Glutamatergic neuron (in vitro differentiated cells): ENCODE measurements around the gene FZD2. TPM values are rescaled to one million over a fixed set of nuclear protein-coding genes. Genes with fewer than 3 reads are reported as not detected.

Experiments used
- DNase-seq: peaks from one replicate; pipeline ENCODE4 v3.0.0; 2022
- H3K27ac Mint-ChIP-seq: one replicate; pipeline ENCODE4 v1.8.0; 2020; ENCODE audit warnings: mild to moderate bottlenecking, mixed read lengths, inconsistent platforms; ENCODE audit not compliant: unreplicated experiment
- H3K27me3 Mint-ChIP-seq: one replicate; pipeline ENCODE4 v1.8.0; 2020; ENCODE audit warnings: mild to moderate bottlenecking, moderate library complexity, mixed read lengths, inconsistent platforms; ENCODE audit not compliant: unreplicated experiment
- H3K36me3 Mint-ChIP-seq: one replicate; pipeline ENCODE4 v1.8.0; 2020; ENCODE audit warnings: mild to moderate bottlenecking, mixed read lengths, inconsistent platforms; ENCODE audit not compliant: unreplicated experiment
- H3K4me1 Mint-ChIP-seq: one replicate; pipeline ENCODE4 v1.8.0; 2020; ENCODE audit warnings: mild to moderate bottlenecking, low read depth, mixed read lengths, inconsistent platforms; ENCODE audit not compliant: unreplicated experiment
- H3K4me3 Mint-ChIP-seq: one replicate; pipeline ENCODE4 v1.8.0; 2020; ENCODE audit warnings: mild to moderate bottlenecking, mixed read lengths, inconsistent platforms; ENCODE audit not compliant: unreplicated experiment
- H3K9me3 Mint-ChIP-seq: one replicate; pipeline ENCODE4 v1.8.0; 2020; ENCODE audit warnings: mild to moderate bottlenecking, moderate library complexity, mixed read lengths, inconsistent platforms; ENCODE audit not compliant: unreplicated experiment
- CTCF ChIP-seq: fragments of 200-600 bp; sonication (generic); IDR thresholded peaks from one replicate; pipeline ENCODE4 v1.5.0; 2021; ENCODE audit not compliant: partially characterized antibody, unreplicated experiment
- total RNA-seq: library from RNA; stranded (reverse); fragmentation: NEBNext Ultra II Directional; extraction: Animal tissue kit (Norgen Biotek cat#: 25700); gene quantifications from one replicate; pipeline ENCODE4 v1.2.1, GENCODE V29; 2021; ENCODE audit not compliant: unreplicated experiment

FZD2 gene
- total RNA-seq, 1 donor from 2014 or later = 1.3 TPM

GRCh38 chr17:44527102-44527501 is 30.2 kb upstream of the FZD2 start:
- Mint-ChIP-seq H3K36me3 (peaks cover 9% of the 10 kb centered on the region), H3K27ac (no peak overlapping the region), H3K4me1 (no peaks in the 10 kb centered on the region), H3K27me3 (peaks cover 8% of the 10 kb centered on the region), H3K9me3 (peaks cover 5% of the 10 kb centered on the region), H3K4me3 (no peak overlapping the region)
- TF ChIP-seq CTCF = no peak
- no peak for DNase-seq

- H3K36me3 Mint-ChIP-seq = peaks cover 9% of the 10 kb centered on the region
- no peak for DNase-seq
- no peak overlapping the region for H3K4me3 Mint-ChIP-seq
- peaks cover 8% of the 10 kb centered on the region for H3K27me3 Mint-ChIP-seq
- TF ChIP-seq CTCF = no peak
- peaks cover 6% of the 10 kb centered on the region for H3K9me3 Mint-ChIP-seq
- H3K27ac Mint-ChIP-seq = no peak overlapping the region
- H3K4me1 Mint-ChIP-seq = no peaks in the 10 kb centered on the region
These were observed 29.3 kb upstream of the FZD2 start for GRCh38 chr17:44527954-44528353.

- H3K9me3 Mint-ChIP-seq = peaks cover 6% of the 10 kb centered on the region
- H3K4me1 Mint-ChIP-seq = peaks cover 4% of the 10 kb centered on the region
- H3K4me3 Mint-ChIP-seq = no peak overlapping the region
- H3K27me3 Mint-ChIP-seq = peaks cover 4% of the 10 kb centered on the region
- DNase-seq = no peak
- no peak for TF ChIP-seq CTCF
- no peak overlapping the region for H3K27ac Mint-ChIP-seq
- peaks cover 5% of the 10 kb centered on the region for H3K36me3 Mint-ChIP-seq
These were observed 27.4 kb upstream of the FZD2 start for GRCh38 chr17:44529864-44530263.

GRCh38 chr17:44530896-44531418 is 26.3 kb upstream of the FZD2 start:
- Mint-ChIP-seq H3K36me3 (peaks cover 5% of the 10 kb centered on the region), H3K9me3 (peaks cover 6% of the 10 kb centered on the region), H3K27ac (no peak overlapping the region), H3K27me3 (peaks cover 4% of the 10 kb centered on the region), H3K4me1 (peaks cover 7% of the 10 kb centered on the region), H3K4me3 (no peak overlapping the region)
- no peak for TF ChIP-seq CTCF
- no peak for DNase-seq

DNA sequence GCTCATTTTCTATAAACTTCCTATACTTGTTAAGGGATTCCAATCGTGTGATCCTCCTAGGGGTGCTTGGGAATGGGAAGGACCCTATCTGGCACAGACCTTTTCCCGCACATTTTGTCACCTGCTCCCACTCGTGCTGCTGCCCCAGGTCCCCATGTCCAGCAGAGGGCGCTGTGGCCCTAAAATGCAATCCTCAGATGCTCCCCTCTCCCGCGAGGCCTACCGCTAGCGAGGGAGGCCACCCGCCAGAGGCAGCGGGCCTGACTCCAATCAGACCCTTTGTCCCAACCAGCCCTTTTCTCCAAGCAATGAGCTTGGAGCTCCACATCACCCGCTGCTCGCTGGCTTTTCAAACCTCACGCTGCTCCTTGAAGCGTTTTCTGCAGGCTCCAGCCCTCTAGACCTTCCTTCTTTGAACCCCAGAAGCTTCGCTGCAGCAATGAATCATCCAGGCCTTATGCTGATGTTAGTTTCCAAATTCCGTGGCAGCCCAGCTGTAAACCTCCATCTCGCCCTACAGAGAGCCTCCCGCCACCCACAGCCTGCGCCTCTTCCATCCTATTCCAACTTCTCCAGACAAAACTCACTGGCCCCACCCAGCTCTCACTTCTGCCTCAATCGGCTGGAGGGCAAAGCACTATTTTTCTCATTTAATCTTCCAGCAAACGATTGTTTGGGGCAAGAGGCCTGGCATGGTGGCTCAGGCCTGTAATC is 23.6 kb upstream of the FZD2 start:
- Mint-ChIP-seq H3K4me3 (peak overlapping the region; percentile 0), H3K27ac (no peak overlapping the region), H3K4me1 (peaks cover 9% of the 10 kb centered on the region), H3K27me3 (peaks cover 2% of the 10 kb centered on the region), H3K36me3 (no peaks in the 10 kb centered on the region), H3K9me3 (peaks cover 5% of the 10 kb centered on the region)
- DNase-seq = peak; percentile 96
- peak; percentile 98 for TF ChIP-seq CTCF
